B cell (primary cell): ENCODE results near the gene DCAF8L2.

Experiments
- EZH2 ChIP-seq: IDR thresholded peaks from 2 replicates; pipeline ENCODE4 v1.6.1; 2012; ENCODE audit warnings: borderline replicate concordance, low read depth, mild to moderate bottlenecking, moderate library complexity, low read length; ENCODE audit not compliant: insufficient read depth, poor library complexity, severe bottlenecking
- TF ChIP-seq, protein P1 (sequence below): fragments of 200-600 bp; IDR thresholded peaks from one replicate; pipeline ENCODE4 v1.8.0; 2022; ENCODE audit warnings: antibody characterized with exemption, mild to moderate bottlenecking

GRCh38 chrX:27608671-27609070 lies 18.5 kb downstream of the DCAF8L2 start:
- TF ChIP-seq, protein P1, sequence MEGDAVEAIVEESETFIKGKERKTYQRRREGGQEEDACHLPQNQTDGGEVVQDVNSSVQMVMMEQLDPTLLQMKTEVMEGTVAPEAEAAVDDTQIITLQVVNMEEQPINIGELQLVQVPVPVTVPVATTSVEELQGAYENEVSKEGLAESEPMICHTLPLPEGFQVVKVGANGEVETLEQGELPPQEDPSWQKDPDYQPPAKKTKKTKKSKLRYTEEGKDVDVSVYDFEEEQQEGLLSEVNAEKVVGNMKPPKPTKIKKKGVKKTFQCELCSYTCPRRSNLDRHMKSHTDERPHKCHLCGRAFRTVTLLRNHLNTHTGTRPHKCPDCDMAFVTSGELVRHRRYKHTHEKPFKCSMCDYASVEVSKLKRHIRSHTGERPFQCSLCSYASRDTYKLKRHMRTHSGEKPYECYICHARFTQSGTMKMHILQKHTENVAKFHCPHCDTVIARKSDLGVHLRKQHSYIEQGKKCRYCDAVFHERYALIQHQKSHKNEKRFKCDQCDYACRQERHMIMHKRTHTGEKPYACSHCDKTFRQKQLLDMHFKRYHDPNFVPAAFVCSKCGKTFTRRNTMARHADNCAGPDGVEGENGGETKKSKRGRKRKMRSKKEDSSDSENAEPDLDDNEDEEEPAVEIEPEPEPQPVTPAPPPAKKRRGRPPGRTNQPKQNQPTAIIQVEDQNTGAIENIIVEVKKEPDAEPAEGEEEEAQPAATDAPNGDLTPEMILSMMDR = no peak
- no peak for TF ChIP-seq EZH2
